HepG2 (cell line): ENCODE data around the gene LSM5. TPM values are rescaled to one million over a fixed set of nuclear protein-coding genes. Genes with fewer than 3 reads are reported as not detected.

Source experiments
- BRF2 ChIP-seq: sonication (generic); formaldehyde crosslinking; IDR thresholded peaks from 2 replicates; pipeline ENCODE4 v1.8.1; 2022; ENCODE audit warnings: mild to moderate bottlenecking, missing genetic modification reagents
- E2F5 ChIP-seq: sonication (generic); formaldehyde crosslinking; conservative IDR thresholded peaks from 2 replicates; pipeline ENCODE4 v1.4.0; 2020; ENCODE audit warnings: missing genetic modification reagents
- IRF1 ChIP-seq: sonication (generic); formaldehyde crosslinking; IDR thresholded peaks from 2 replicates; pipeline ENCODE4 v1.4.0; 2020; ENCODE audit warnings: low read depth, mild to moderate bottlenecking, missing genetic modification reagents
- JARID2 ChIP-seq: sonication (generic); formaldehyde crosslinking; IDR thresholded peaks from 2 replicates; pipeline ENCODE4 v1.8.1; 2023; ENCODE audit warnings: missing genetic modification reagents, inconsistent platforms; ENCODE audit not compliant: insufficient replicate concordance
- MNT ChIP-seq: fragments of 450-650 bp; IDR thresholded peaks from 2 replicates; pipeline ENCODE4 v1.6.1; 2016
- TBL1XR1 ChIP-seq: fragments of 150-350 bp; IDR thresholded peaks from 2 replicates; pipeline ENCODE4 v1.6.1; 2014; ENCODE audit warnings: borderline replicate concordance, low read length; ENCODE audit not compliant: partially characterized antibody
- TEF ChIP-seq: sonication (generic); formaldehyde crosslinking; IDR thresholded peaks from 2 replicates; pipeline ENCODE4 v1.5.0; 2020; ENCODE audit warnings: missing genetic modification reagents
- TRIM22 ChIP-seq: fragments of 450-650 bp; IDR thresholded peaks from 2 replicates; pipeline ENCODE4 v1.6.1; 2017
- ZNF224 ChIP-seq: sonication (generic); formaldehyde crosslinking; IDR thresholded peaks from 2 replicates; pipeline ENCODE4 v1.5.0; 2020; ENCODE audit warnings: mild to moderate bottlenecking, missing genetic modification reagents
- ZNF367 ChIP-seq: sonication (generic); formaldehyde crosslinking; IDR thresholded peaks from 2 replicates; pipeline ENCODE4 v1.4.0; 2020; ENCODE audit warnings: missing genetic modification reagents, borderline replicate concordance
- polyA plus RNA-seq, 8 experiments: library from polyadenylated mRNA; depleted of rRNA in 3 of 8; stranded (reverse) in 7 of 8; unstranded in 1 of 8; fragments of >200 nt; fragmentation: Illumina TruSeq in 4 of 8; extraction: Trizol in 4 of 8; gene quantifications; 2 replicates each; pipeline versions ENCODE4 v1.2.1 to v1.2.3, GENCODE V29; 2011 to 2016; ENCODE audit warnings: low read depth in 4 of 8, missing spikeins in 1 of 8, mixed read lengths in 1 of 8; ENCODE audit not compliant: insufficient read depth in 1 of 8
- total RNA-seq, 5 experiments: library from RNA; depleted of rRNA; stranded (reverse); fragments of >200 nt; fragmentation: Illumina TruSeq; extraction: Trizol; gene quantifications; 2 replicates each; pipeline ENCODE4 v1.2.3, GENCODE V29; 2016; ENCODE audit warnings: low read depth in 1 of 5

The LSM5 gene
- total and polyA plus RNA-seq, 2 of the 13 experiments (the other 11 are each of a cell fraction or from before 2014, with no cell fraction given): 30.3 to 183 TPM

GRCh38 chr7:32481176-32481575, 9.0 kb downstream of the LSM5 start (continued):
- TF ChIP-seq BRF2 (CRISPR knock-in tag) (no peak), MNT (no peak), E2F5 (no peak), JARID2 (no peak), TRIM22 (no peak), IRF1 (CRISPR knock-in tag) (no peak), TEF (CRISPR knock-in tag) (no peak), ZNF224 (CRISPR knock-in tag) (no peak), ZNF367 (CRISPR knock-in tag) (no peak), TBL1XR1 (no peak)
